OCI-LY7 (cell line): ENCODE results near the gene CDC42EP1.

Experiments
- EZH2phosphoT487 ChIP-seq: fragments of 200-600 bp; sonication (generic); IDR thresholded peaks from 2 replicates; pipeline ENCODE4 v1.6.1; 2018; ENCODE audit warnings: low read depth, borderline replicate concordance, mild to moderate bottlenecking, mixed run types, antibody characterized with exemption, low read length, moderate library complexity, mixed read lengths
- TF ChIP-seq, protein P1 (sequence below): fragments of 200-600 bp; sonication (generic); conservative IDR thresholded peaks from 2 replicates; pipeline ENCODE4 v1.5.1; 2014; ENCODE audit warnings: mild to moderate bottlenecking, antibody characterized with exemption, low read length, moderate library complexity, mixed read lengths

DNA sequence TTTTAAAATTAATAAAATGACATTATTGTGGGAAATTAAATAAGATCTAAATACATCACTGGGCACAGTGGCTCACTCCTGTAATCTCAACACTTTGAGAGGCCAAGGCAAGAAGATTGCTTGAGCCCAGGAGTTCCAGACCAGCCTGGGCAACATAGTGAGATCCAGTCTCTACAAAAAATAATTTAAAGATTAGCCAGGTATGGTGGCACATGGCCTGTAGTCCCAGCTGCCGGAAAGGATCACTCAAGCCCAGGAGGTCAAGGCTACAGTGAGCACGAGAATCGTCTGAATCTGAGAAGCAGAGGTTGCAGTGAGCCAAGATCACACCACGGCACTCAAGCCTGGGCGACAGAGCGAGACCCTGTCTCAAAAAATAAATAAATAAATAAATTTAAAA, 25.1 kb upstream of the CDC42EP1 start:
- TF ChIP-seq, protein P1, sequence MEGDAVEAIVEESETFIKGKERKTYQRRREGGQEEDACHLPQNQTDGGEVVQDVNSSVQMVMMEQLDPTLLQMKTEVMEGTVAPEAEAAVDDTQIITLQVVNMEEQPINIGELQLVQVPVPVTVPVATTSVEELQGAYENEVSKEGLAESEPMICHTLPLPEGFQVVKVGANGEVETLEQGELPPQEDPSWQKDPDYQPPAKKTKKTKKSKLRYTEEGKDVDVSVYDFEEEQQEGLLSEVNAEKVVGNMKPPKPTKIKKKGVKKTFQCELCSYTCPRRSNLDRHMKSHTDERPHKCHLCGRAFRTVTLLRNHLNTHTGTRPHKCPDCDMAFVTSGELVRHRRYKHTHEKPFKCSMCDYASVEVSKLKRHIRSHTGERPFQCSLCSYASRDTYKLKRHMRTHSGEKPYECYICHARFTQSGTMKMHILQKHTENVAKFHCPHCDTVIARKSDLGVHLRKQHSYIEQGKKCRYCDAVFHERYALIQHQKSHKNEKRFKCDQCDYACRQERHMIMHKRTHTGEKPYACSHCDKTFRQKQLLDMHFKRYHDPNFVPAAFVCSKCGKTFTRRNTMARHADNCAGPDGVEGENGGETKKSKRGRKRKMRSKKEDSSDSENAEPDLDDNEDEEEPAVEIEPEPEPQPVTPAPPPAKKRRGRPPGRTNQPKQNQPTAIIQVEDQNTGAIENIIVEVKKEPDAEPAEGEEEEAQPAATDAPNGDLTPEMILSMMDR: no peak
- no peak for TF ChIP-seq EZH2phosphoT487
